GM12864 (cell line): ENCODE measurements around the gene STAMBPL1.
"Not testable (repeated sequence)": the region's sequence is repeated elsewhere in the genome, so short reads cannot be mapped to it uniquely, and the experiment has no call there.

ENCODE experiments used
- DNase-seq: peaks from one replicate; pipeline ENCODE4 v3.0.0-alpha.2; 2011; ENCODE audit warnings: low read depth
- H3K4me3 ChIP-seq: 2 replicates; pipeline ENCODE4 v1.5.1; 2011; ENCODE audit warnings: mild to moderate bottlenecking, low read depth, low read length, control low read depth
- TF ChIP-seq, protein P1 (sequence below): IDR thresholded peaks from 2 replicates; pipeline ENCODE4 v1.5.1; 2011; ENCODE audit warnings: low read depth, mild to moderate bottlenecking, moderate library complexity, low read length, control low read depth, inconsistent platforms; ENCODE audit errors: missing control alignments

Gene STAMBPL1

DNA sequence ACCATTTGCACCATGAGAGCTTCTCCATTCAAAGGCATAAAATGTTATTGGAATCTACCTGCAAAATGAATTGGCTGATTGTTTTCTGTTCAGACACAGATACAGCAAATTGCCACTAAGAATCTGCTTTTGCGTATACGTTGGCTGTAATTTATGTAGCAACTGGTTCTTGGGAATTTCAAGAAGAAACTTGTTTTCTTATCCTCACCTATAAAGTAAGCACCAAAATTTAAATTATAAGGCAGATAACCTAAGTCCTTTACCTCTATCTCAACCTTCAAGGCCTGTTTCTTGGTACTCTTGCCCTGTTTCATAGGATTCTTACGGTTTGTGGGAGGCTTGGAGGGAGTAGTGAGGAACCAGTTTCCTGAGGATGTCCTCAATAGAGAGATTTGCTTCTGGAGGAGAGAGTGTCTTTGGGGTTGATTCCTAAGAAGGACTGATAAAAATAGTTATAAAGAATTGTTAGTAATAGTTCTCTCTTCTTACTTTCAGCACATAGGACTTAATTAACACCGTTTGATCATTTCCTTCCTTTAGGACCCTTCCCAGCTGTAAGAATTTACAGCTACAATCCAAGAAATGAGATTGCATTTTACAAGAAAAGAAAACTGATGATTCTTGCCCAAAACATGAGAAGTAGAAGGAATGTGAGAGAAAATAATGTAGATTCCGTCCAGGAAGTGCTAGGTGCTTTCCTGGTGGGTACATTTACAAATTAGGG is 2.0 kb downstream of the STAMBPL1 start:
- TF ChIP-seq, protein P1, sequence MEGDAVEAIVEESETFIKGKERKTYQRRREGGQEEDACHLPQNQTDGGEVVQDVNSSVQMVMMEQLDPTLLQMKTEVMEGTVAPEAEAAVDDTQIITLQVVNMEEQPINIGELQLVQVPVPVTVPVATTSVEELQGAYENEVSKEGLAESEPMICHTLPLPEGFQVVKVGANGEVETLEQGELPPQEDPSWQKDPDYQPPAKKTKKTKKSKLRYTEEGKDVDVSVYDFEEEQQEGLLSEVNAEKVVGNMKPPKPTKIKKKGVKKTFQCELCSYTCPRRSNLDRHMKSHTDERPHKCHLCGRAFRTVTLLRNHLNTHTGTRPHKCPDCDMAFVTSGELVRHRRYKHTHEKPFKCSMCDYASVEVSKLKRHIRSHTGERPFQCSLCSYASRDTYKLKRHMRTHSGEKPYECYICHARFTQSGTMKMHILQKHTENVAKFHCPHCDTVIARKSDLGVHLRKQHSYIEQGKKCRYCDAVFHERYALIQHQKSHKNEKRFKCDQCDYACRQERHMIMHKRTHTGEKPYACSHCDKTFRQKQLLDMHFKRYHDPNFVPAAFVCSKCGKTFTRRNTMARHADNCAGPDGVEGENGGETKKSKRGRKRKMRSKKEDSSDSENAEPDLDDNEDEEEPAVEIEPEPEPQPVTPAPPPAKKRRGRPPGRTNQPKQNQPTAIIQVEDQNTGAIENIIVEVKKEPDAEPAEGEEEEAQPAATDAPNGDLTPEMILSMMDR, result no peak
- DNase-seq, result no peak
- peak overlapping the region; percentile 97 for H3K4me3 ChIP-seq

GRCh38 chr10:88882646-88883447 is 2.8 kb downstream of the STAMBPL1 start:
- H3K4me3 ChIP-seq, result peak overlapping the region; percentile 97
- not testable (repeated sequence) for DNase-seq

- TF ChIP-seq, protein P1, result no peak
- DNase-seq, result no peak
- peak overlapping the region; percentile 97; the same call in 1 of the 2 replicates for H3K4me3 ChIP-seq
Measured at GRCh38 chr10:88883448-88883809, 3.4 kb downstream of the STAMBPL1 start.

DNA sequence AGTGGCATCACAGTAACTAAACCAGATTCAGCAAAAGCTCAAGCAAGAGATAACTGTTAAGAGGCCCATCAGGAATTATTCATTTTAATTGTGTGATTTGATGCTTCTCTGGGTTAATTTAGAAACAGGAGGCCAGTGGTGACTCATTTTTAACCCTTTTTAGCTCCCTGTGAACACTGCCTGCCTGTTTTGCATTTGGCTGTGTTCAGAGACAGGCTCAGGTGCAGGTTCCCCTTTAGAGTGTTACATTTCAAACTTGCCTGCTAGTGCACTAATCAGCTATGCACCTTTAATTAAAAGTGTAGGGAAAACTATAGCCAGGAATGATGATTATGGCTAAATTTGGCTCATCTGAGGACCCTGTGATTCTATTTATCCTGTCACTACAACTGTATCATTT is 6.5 kb downstream of the STAMBPL1 start:
- TF ChIP-seq, protein P1, result no peak
- peak; percentile 70 for DNase-seq
- peak overlapping the region; percentile 42 for H3K4me3 ChIP-seq

DNA sequence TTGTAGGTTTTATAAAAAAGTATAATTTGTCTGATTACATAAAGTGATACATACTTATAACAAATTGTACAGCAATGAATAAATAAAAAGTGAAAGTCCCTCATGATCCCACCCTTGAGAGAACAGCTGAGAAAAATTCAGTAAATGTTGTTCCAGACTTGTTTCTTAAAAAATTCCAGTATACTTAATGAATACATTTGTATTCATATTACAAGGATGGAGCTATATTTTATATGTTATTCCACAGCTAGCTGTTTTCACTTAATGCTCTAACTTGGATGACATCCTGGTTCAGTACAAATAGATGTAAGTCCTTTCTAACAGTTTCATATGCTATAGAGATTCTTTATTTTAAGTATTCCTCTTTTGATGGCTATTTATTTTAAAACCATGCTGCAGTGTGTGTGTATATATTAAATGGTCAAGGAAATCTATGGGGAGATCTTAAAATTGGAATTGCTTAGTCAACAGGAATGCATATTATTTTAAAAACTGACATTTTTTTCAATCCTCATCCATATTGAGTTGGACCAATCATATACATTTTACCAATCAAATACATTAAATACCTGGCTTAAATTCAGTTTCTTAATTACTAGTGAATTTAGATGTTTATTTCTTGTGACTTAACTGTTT is 8.9 kb downstream of the STAMBPL1 start:
- peak overlapping the region; percentile 44; the same call in 1 of the 2 replicates for H3K4me3 ChIP-seq
- DNase-seq, result no peak
- TF ChIP-seq, protein P1, result no peak

- H3K4me3 ChIP-seq, result no peak overlapping the region
- TF ChIP-seq, protein P1, result no peak
- peak; percentile 45 for DNase-seq
Measured at GRCh38 chr10:88889559-88890337, 9.7 kb downstream of the STAMBPL1 start.
